BE2C (cell line): ENCODE measurements around the gene MAP2.
"Not testable (repeated sequence)": the region's sequence is repeated elsewhere in the genome, so short reads cannot be mapped to it uniquely, and the experiment has no call there.

Experiments used
- DNase-seq: peaks from one replicate; pipeline ENCODE4 v3.0.0-alpha.2; 2020
- H3K27me3 ChIP-seq: fragments of 250-450 bp; sonication (Bioruptor Pico); 2 replicates; pipeline ENCODE4 v1.5.1; 2020; ENCODE audit warnings: mild to moderate bottlenecking
- H3K36me3 ChIP-seq: fragments of 250-450 bp; sonication (Bioruptor Pico); 2 replicates; pipeline ENCODE4 v1.5.1; 2020; ENCODE audit warnings: mild to moderate bottlenecking
- H3K4me1 ChIP-seq: fragments of 250-450 bp; sonication (Bioruptor Pico); 2 replicates; pipeline ENCODE4 v1.5.1; 2020
- H3K4me3 ChIP-seq: 2 replicates; pipeline ENCODE4 v1.5.1; 2011; ENCODE audit warnings: low read depth, low read length
- H3K9me3 ChIP-seq: fragments of 250-450 bp; sonication (Bioruptor Pico); 2 replicates; pipeline ENCODE4 v1.5.1; 2020
- CTCF ChIP-seq: IDR thresholded peaks from 2 replicates; pipeline ENCODE4 v1.5.1; 2012; ENCODE audit warnings: mild to moderate bottlenecking, low read depth, low read length

Gene MAP2

GRCh38 chr2:209473930-209474419, 50.1 kb downstream of the MAP2 start:
- Histone ChIP-seq H3K4me1 (peaks cover 16% of the 10 kb centered on the region), H3K4me3 (no peak overlapping the region), H3K36me3 (no peaks in the 10 kb centered on the region), H3K27me3 (no peaks in the 10 kb centered on the region), H3K9me3 (no peaks in the 10 kb centered on the region)
- DNase-seq: no peak
- no peak for TF ChIP-seq CTCF

GRCh38 chr2:209474960-209475359, 51.1 kb downstream of the MAP2 start:
- no peak for DNase-seq
- Histone ChIP-seq H3K9me3 (no peaks in the 10 kb centered on the region), H3K36me3 (no peaks in the 10 kb centered on the region), H3K27me3 (no peaks in the 10 kb centered on the region), H3K4me1 (peaks cover 16% of the 10 kb centered on the region), H3K4me3 (no peak overlapping the region)
- TF ChIP-seq CTCF: no peak

GRCh38 chr2:209476367-209477208, 52.7 kb downstream of the MAP2 start:
- TF ChIP-seq CTCF: no peak
- peak; percentile 36 for DNase-seq

GRCh38 chr2:209492296-209492695, 68.4 kb downstream of the MAP2 start:
- not testable (repeated sequence) for H3K9me3 ChIP-seq, H3K36me3 ChIP-seq, DNase-seq, H3K4me1 ChIP-seq, H3K27me3 ChIP-seq, H3K4me3 ChIP-seq

More at GRCh38 chr2:209476367-209477208, 52.7 kb downstream of the MAP2 start:
- Histone ChIP-seq H3K36me3 (no peaks in the 10 kb centered on the region), H3K4me3 (no peak overlapping the region), H3K27me3 (no peaks in the 10 kb centered on the region), H3K4me1 (peaks cover 16% of the 10 kb centered on the region), H3K9me3 (no peaks in the 10 kb centered on the region)

GRCh38 chr2:209495068-209495620, 71.3 kb downstream of the MAP2 start:
- not testable (repeated sequence) for DNase-seq, H3K27me3 ChIP-seq, H3K36me3 ChIP-seq

GRCh38 chr2:209495855-209496585, 72.2 kb downstream of the MAP2 start:
- no peak overlapping the region for H3K4me3 ChIP-seq
- peaks cover 5% of the 10 kb centered on the region for H3K4me1 ChIP-seq
- H3K36me3 ChIP-seq: no peaks in the 10 kb centered on the region
- TF ChIP-seq CTCF: no peak
- H3K27me3 ChIP-seq: no peaks in the 10 kb centered on the region
- DNase-seq: peak; percentile 62
- H3K9me3 ChIP-seq: no peaks in the 10 kb centered on the region; the same call in 1 of the 2 replicates

More at GRCh38 chr2:209495068-209495620, 71.3 kb downstream of the MAP2 start:
- H3K9me3 ChIP-seq, H3K4me3 ChIP-seq, H3K4me1 ChIP-seq: not testable (repeated sequence)
